A549 (cell line): ENCODE measurements around the gene ZNF341. TPM values are rescaled to one million over a fixed set of nuclear protein-coding genes. Genes with fewer than 3 reads are reported as not detected.

Experiments used
- ATAC-seq, 2 experiments: fragments of 200-7000 bp in 1 of 2; fragments of >200 bp in 1 of 2; cut with Nextera tagmentation in 1 of 2; cut with Tn5 transposase in 1 of 2; 3 replicates each; pipeline versions ENCODE4 v1.8.0 to v1.9.1; 2018 to 2020; ENCODE audit warnings: mild to moderate bottlenecking in 1 of 2, moderate library complexity in 1 of 2
- CTCF ChIA-PET: fragments of 300-600 bp; sonication (Branson Sonifier 250); formaldehyde crosslinking; extraction: SDS; loops from one replicate; lab custom pipeline; 2021; ENCODE audit warnings: antibody characterized with exemption, inconsistent platforms; lab: Yijun Ruan, JAX
- POLR2A ChIA-PET: fragments of 350-600 bp; formaldehyde crosslinking; extraction: SDS; loops from one replicate; lab custom pipeline; 2021; ENCODE audit warnings: antibody characterized with exemption, inconsistent platforms; lab: Yijun Ruan, JAX
- DNase-seq, 2 experiments: peaks; one replicate each; pipeline versions ENCODE4 v3.0.0 to v3.0.0-alpha.2; 2011 to 2016; ENCODE audit warnings: low read depth in 1 of 2, low spot score in 1 of 2
- FAIRE-seq: peaks from 2 replicates; lab custom pipeline; 2011; peaks lifted over from hg19 to GRCh38; lab: Jason Lieb, UNC
- H3K27ac ChIP-seq, 2 experiments: fragments of >200 bp; sonication (Bioruptor Twin); formaldehyde crosslinking; 3 replicates each; pipeline ENCODE4 v1.5.1; 2016 to 2017
- H3K4me1 ChIP-seq: fragments of >200 bp; sonication (Bioruptor Twin); formaldehyde crosslinking; 3 replicates; pipeline ENCODE4 v1.6.1; 2016
- H3K4me2 ChIP-seq: fragments of >200 bp; sonication (Bioruptor Twin); formaldehyde crosslinking; 3 replicates; pipeline ENCODE4 v1.6.1; 2016
- H3K4me3 ChIP-seq: fragments of >200 bp; sonication (Bioruptor Twin); formaldehyde crosslinking; 3 replicates; pipeline ENCODE4 v1.5.1; 2016
- H3K9me3 ChIP-seq: fragments of >200 bp; sonication (Bioruptor Twin); formaldehyde crosslinking; 3 replicates; pipeline ENCODE4 v1.6.1; 2016
- CEBPB ChIP-seq, 2 experiments: fragments of >200 bp in 1 of 2; sonication (Bioruptor Twin) in 1 of 2; formaldehyde crosslinking in 1 of 2; IDR thresholded peaks; 2 replicates each; pipeline ENCODE4 v1.6.1; 2012 to 2016
- CTCF ChIP-seq: fragments of >200 bp; sonication (Bioruptor Twin); formaldehyde crosslinking; IDR thresholded peaks from 3 replicates; pipeline ENCODE4 v1.5.1; 2016
- FOSB ChIP-seq: fragments of 250-450 bp; sonication (Bioruptor Pico); IDR thresholded peaks from 2 replicates; pipeline ENCODE4 v1.5.0; 2020; ENCODE audit warnings: mild to moderate bottlenecking, moderate library complexity
- FOXS1 ChIP-seq: fragments of 250-450 bp; sonication (Bioruptor Pico); IDR thresholded peaks from 2 replicates; pipeline ENCODE4 v1.5.0; 2020; ENCODE audit warnings: mild to moderate bottlenecking, moderate library complexity
- HOXA7 ChIP-seq: fragments of 250-450 bp; sonication (Bioruptor Pico); IDR thresholded peaks from 2 replicates; pipeline ENCODE4 v1.5.0; 2020; ENCODE audit warnings: mild to moderate bottlenecking, moderate library complexity
- HOXB13 ChIP-seq: fragments of 250-450 bp; sonication (Bioruptor Pico); IDR thresholded peaks from 2 replicates; pipeline ENCODE4 v1.5.0; 2020; ENCODE audit warnings: low read depth, mild to moderate bottlenecking, moderate library complexity
- KDM1A ChIP-seq: fragments of 200-600 bp; sonication (generic); IDR thresholded peaks from 2 replicates; pipeline ENCODE4 v1.6.1; 2016; ENCODE audit warnings: low read depth, mild to moderate bottlenecking
- MAFK ChIP-seq: fragments of 450-650 bp; IDR thresholded peaks from 2 replicates; pipeline ENCODE4 v1.6.1; 2014; ENCODE audit not compliant: partially characterized antibody
- NFE2L2 ChIP-seq: fragments of 150-350 bp; conservative IDR thresholded peaks from 2 replicates; pipeline ENCODE4 v1.6.1; 2014; ENCODE audit warnings: low read length
- POLR2A ChIP-seq: IDR thresholded peaks from 2 replicates; pipeline ENCODE4 v1.6.1; 2012; ENCODE audit warnings: mild to moderate bottlenecking, low read length
- RARB ChIP-seq: fragments of 250-450 bp; sonication (Bioruptor Pico); IDR thresholded peaks from 2 replicates; pipeline ENCODE4 v1.8.0; 2021; ENCODE audit warnings: mild to moderate bottlenecking, moderate library complexity
- SREBF2 ChIP-seq: fragments of 450-650 bp; IDR thresholded peaks from 2 replicates; pipeline ENCODE4 v1.6.1; 2014; ENCODE audit warnings: mild to moderate bottlenecking, moderate library complexity
- TP53 ChIP-seq: fragments of 250-450 bp; sonication (Bioruptor Pico); IDR thresholded peaks from 2 replicates; pipeline ENCODE4 v1.5.0; 2021; ENCODE audit warnings: mild to moderate bottlenecking, moderate library complexity
- ZC3H11A ChIP-seq: fragments of 450-650 bp; IDR thresholded peaks from 2 replicates; pipeline ENCODE4 v1.6.1; 2014; ENCODE audit warnings: antibody characterized with exemption, mild to moderate bottlenecking
- WGBS: methylation state at CpG from one replicate; pipeline ENCODE4 v1.1.6; 2017; ENCODE audit errors: missing lambda C conversion rate; 5-methylcytosine and 5-hydroxymethylcytosine counted together
- polyA plus RNA-seq, 4 experiments: library from polyadenylated mRNA; depleted of rRNA in 3 of 4; stranded (reverse); fragments of >200 nt; fragmentation: RNase III in 1 of 4; extraction: RNeasy Plus Mini Kit Qiagen cat#74134 plus additional on column Dnase treatment in 1 of 4; gene quantifications; 2 replicates in 3 of 4; 3 replicates in 1 of 4; pipeline ENCODE4 v1.2.3, GENCODE V29; 2011 to 2017
- TF ChIP-seq, protein P1 (sequence below): fragments of 450-650 bp; IDR thresholded peaks from 2 replicates; pipeline ENCODE4 v1.6.1; 2014; ENCODE audit warnings: antibody characterized with exemption
- TF ChIP-seq, protein P2 (sequence below): fragments of 200-600 bp; sonication (generic); IDR thresholded peaks from 2 replicates; pipeline ENCODE4 v1.6.1; 2016; ENCODE audit warnings: antibody characterized with exemption, mild to moderate bottlenecking, moderate library complexity

Gene ZNF341
- polyA plus RNA-seq, 2 of the 4 experiments (the other 2 are of a cell fraction): 2.1 to 4.1 TPM

DNA sequence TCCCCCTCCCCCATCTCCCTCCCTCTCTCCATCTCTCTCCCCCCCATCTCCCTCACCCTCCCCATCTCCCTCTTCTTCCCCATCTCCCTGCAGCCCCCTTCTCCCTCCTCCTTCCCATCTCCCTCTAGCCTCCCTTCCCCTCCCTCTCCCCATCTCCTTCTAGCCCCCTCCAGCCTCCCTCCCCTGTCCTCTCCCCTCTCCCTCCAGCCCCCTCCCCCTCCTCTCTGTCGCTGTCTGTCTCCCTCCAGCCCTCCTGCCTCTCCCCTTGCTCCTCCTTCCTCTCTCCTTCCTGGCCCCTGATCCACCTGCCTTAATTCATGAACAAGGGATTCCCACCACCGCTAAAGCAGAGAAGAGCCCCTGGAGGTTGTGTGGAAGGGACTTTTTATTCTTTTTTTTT is 52.4 kb downstream of the ZNF341 start:
- Histone ChIP-seq H3K4me2 (no peak overlapping the region), H3K4me3 (no peak overlapping the region), H3K9me3 (no peaks in the 10 kb centered on the region), H3K27ac (no peak overlapping the region), H3K4me1 (peaks cover 11% of the 10 kb centered on the region)
- TF ChIP-seq, protein P1, sequence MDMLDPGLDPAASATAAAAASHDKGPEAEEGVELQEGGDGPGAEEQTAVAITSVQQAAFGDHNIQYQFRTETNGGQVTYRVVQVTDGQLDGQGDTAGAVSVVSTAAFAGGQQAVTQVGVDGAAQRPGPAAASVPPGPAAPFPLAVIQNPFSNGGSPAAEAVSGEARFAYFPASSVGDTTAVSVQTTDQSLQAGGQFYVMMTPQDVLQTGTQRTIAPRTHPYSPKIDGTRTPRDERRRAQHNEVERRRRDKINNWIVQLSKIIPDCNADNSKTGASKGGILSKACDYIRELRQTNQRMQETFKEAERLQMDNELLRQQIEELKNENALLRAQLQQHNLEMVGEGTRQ: no peak
- no peak for TF ChIP-seq MAFK
- TF ChIP-seq POLR2A: no peak
- no peak for TF ChIP-seq KDM1A
- TF ChIP-seq TP53 (CRISPR knock-in tag): no peak
- TF ChIP-seq ZC3H11A: no peak
- TF ChIP-seq HOXB13 (CRISPR knock-in tag): no peak
- TF ChIP-seq RARB (CRISPR knock-in tag): no peak
- TF ChIP-seq FOSB (CRISPR knock-in tag): no peak
- TF ChIP-seq, protein P2, sequence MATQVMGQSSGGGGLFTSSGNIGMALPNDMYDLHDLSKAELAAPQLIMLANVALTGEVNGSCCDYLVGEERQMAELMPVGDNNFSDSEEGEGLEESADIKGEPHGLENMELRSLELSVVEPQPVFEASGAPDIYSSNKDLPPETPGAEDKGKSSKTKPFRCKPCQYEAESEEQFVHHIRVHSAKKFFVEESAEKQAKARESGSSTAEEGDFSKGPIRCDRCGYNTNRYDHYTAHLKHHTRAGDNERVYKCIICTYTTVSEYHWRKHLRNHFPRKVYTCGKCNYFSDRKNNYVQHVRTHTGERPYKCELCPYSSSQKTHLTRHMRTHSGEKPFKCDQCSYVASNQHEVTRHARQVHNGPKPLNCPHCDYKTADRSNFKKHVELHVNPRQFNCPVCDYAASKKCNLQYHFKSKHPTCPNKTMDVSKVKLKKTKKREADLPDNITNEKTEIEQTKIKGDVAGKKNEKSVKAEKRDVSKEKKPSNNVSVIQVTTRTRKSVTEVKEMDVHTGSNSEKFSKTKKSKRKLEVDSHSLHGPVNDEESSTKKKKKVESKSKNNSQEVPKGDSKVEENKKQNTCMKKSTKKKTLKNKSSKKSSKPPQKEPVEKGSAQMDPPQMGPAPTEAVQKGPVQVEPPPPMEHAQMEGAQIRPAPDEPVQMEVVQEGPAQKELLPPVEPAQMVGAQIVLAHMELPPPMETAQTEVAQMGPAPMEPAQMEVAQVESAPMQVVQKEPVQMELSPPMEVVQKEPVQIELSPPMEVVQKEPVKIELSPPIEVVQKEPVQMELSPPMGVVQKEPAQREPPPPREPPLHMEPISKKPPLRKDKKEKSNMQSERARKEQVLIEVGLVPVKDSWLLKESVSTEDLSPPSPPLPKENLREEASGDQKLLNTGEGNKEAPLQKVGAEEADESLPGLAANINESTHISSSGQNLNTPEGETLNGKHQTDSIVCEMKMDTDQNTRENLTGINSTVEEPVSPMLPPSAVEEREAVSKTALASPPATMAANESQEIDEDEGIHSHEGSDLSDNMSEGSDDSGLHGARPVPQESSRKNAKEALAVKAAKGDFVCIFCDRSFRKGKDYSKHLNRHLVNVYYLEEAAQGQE: no peak
- no peak for TF ChIP-seq HOXA7 (CRISPR knock-in tag)
- no peak for TF ChIP-seq FOXS1 (CRISPR knock-in tag)
- TF ChIP-seq CTCF: no peak
- no peak for TF ChIP-seq CEBPB (IDR thresholded peaks at IDR 0.05)
- DNase-seq (no peak), ATAC-seq (no peak), FAIRE-seq (no peak)
- WGBS: 79% methylated on average over 2 of the region's 2 CpGs
- POLR2A ChIA-PET: no interaction called here
- CTCF ChIA-PET: no interaction called here

DNA sequence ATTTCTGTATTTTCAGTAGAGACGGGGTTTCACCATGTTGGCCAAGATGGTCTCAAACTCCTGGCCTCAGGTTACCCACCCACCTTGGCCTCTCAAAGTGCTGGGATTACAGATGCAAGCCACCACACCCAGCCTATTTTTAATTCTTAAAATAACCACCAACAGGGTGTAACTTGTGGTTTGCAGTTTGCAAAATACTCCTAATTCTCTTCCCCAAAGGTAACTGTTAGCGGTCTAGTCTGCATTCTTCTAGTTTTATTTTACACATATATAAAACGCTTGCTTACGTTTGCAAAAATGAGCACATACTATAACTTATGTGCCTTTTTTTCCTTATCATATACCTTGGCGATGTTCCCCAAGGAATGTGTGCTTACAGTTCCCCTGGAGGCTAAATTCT is 53.7 kb downstream of the ZNF341 start:
- CTCF ChIA-PET: no interaction called here
- no peak for FAIRE-seq

More for the DNA sequence above, 53.7 kb downstream of the ZNF341 start:
- POLR2A ChIA-PET: no interaction called here
- Histone ChIP-seq H3K4me2 (no peak overlapping the region), H3K4me3 (no peak overlapping the region), H3K27ac (no peak overlapping the region), H3K9me3 (no peaks in the 10 kb centered on the region), H3K4me1 (peaks cover 24% of the 10 kb centered on the region)
- TF ChIP-seq CTCF: no peak
- TF ChIP-seq NFE2L2: no peak
- no peak for TF ChIP-seq SREBF2
- WGBS: 96% methylated on average over 5 of the region's 5 CpGs
- ATAC-seq (no peak), DNase-seq (no peak)
